ENCODE results near the gene TNIK. TPM values are rescaled to one million over a fixed set of nuclear protein-coding genes. Genes with fewer than 3 reads are reported as not detected.

The TNIK gene
- total and polyA plus RNA-seq, 2 experiments from 2014 or later: 7.4 to 13.8 TPM

DNA sequence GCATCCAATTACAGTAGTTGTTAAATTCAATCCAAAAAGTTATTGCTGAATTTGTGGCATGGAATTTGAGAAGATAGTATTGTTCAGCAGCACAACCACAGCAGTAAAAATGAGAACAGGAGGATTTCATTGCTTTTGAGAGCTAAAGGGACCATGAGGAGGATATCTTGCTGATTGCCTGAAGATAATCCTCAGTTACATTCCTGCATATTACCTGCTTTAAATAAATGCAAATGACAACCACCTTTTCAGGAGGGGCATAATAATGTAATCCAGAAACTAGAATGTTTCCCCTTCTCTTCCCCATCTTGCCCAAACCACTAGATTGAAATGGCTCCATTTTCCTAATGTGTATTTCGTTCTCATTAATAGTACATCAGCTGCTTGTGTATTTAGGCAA is 398.5 kb downstream of the TNIK start:
- DNase-seq (ENCODE audit: low spot score): no peak
- TF ChIP-seq, protein P1, sequence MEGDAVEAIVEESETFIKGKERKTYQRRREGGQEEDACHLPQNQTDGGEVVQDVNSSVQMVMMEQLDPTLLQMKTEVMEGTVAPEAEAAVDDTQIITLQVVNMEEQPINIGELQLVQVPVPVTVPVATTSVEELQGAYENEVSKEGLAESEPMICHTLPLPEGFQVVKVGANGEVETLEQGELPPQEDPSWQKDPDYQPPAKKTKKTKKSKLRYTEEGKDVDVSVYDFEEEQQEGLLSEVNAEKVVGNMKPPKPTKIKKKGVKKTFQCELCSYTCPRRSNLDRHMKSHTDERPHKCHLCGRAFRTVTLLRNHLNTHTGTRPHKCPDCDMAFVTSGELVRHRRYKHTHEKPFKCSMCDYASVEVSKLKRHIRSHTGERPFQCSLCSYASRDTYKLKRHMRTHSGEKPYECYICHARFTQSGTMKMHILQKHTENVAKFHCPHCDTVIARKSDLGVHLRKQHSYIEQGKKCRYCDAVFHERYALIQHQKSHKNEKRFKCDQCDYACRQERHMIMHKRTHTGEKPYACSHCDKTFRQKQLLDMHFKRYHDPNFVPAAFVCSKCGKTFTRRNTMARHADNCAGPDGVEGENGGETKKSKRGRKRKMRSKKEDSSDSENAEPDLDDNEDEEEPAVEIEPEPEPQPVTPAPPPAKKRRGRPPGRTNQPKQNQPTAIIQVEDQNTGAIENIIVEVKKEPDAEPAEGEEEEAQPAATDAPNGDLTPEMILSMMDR (IDR thresholded peaks at IDR 0.05; ENCODE audit: poor library complexity): no peak
- no peak for TF ChIP-seq EZH2 (IDR thresholded peaks at IDR 0.05; ENCODE audit: borderline replicate concordance)
- no peak for TF ChIP-seq EZH2phosphoT487 (IDR thresholded peaks at IDR 0.05; ENCODE audit: low read depth, severe bottlenecking, unreplicated experiment)
- H2AFZ ChIP-seq: no peak overlapping the region
- no peaks in the 10 kb centered on the region for H3K36me3 ChIP-seq (replicated peaks; ENCODE audit: insufficient read depth, low read depth)
- H3K4me1 ChIP-seq (ENCODE audit: insufficient read depth): no peaks in the 10 kb centered on the region
- no peak overlapping the region for H3K27ac ChIP-seq
- 100% methylated on average over 1 of the region's 1 CpG for WGBS (ENCODE audit: low lambda C conversion rate, missing lambda C conversion rate)
- H3K27me3 ChIP-seq: no peaks in the 10 kb centered on the region
- no peaks in the 10 kb centered on the region for H3K9me3 ChIP-seq (ENCODE audit: low read depth)
- no peaks in the 10 kb centered on the region for H3K79me2 ChIP-seq
- H4K20me1 ChIP-seq (ENCODE audit: insufficient read depth, poor library complexity, severe bottlenecking): no peaks in the 10 kb centered on the region
- no peaks in the 10 kb centered on the region for H3K9me2 ChIP-seq (replicated peaks; ENCODE audit: insufficient read depth)
- no peak overlapping the region for H3K4me3 ChIP-seq
- no peak overlapping the region for H3K4me2 ChIP-seq

DNA sequence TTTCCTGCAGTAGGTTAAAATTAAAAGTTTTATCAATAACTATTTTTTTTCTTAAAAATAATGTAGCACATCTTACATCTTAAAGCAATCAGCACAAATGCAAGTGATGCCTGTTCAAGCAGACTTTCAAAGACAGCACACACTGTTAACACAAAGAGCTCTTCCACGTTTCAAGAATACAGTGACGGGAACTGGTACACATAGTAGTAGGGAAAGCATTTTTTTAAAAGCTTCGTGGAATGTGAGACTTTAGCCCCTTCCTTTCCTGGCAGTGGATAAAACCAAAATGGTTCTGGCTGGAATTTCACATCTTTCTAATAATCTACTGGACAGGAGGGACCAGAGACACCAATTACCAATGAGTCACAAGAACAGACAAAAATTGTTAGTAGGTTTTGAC is 400.2 kb downstream of the TNIK start:
- Histone ChIP-seq H3K4me3 (no peak overlapping the region), H3K9me2 (replicated peaks; ENCODE audit: insufficient read depth) (no peaks in the 10 kb centered on the region), H3K27me3 (no peaks in the 10 kb centered on the region), H4K20me1 (ENCODE audit: insufficient read depth, poor library complexity, severe bottlenecking) (no peaks in the 10 kb centered on the region), H3K9me3 (ENCODE audit: low read depth) (no peaks in the 10 kb centered on the region), H3K36me3 (replicated peaks; ENCODE audit: insufficient read depth, low read depth) (no peaks in the 10 kb centered on the region), H2AFZ (no peak overlapping the region), H3K79me2 (no peaks in the 10 kb centered on the region), H3K4me2 (no peak overlapping the region), H3K4me1 (ENCODE audit: insufficient read depth) (no peaks in the 10 kb centered on the region), H3K27ac (no peak overlapping the region)
- no peak for DNase-seq (ENCODE audit: low spot score)
- TF ChIP-seq EZH2 (IDR thresholded peaks at IDR 0.05; ENCODE audit: borderline replicate concordance) (no peak), EZH2phosphoT487 (IDR thresholded peaks at IDR 0.05; ENCODE audit: low read depth, severe bottlenecking, unreplicated experiment) (no peak)
- TF ChIP-seq, protein P1 (IDR thresholded peaks at IDR 0.05; ENCODE audit: poor library complexity): no peak
- 69% methylated on average over 3 of the region's 3 CpGs for whole genome bisulfite sequencing (ENCODE audit: low lambda C conversion rate, missing lambda C conversion rate)

DNA sequence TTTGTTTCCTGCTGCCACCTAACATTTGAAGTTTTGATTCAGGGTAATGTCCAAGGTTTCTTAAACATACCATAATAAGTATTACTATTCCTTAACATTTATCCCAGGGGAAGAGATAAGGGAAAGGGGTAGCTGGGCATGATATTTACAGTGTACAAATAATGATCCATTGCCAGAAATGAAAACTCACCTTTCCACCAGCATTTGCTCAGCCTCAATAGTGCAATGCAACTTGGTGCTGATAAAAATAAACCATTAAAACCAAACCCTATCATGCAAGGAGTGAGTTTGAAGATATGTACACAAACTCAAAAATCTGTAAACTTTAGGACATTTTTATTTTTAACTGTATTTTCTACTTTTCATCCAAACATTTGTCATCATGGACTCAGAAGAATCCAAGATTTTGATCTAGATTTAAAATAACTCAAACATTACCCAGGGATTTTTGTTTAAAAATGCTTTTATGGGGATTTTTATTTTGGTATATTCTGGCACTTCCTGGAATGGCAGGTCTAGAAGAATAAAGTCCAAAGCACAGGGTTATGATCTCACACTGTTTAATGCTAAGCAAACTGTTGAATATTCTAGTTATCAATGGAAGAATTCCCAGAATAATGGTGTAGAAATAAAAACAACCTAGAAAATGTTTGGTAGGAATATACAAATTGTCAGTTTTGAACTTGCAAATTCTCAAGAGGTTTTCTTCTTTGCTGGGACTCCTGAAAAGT is 401.2 kb downstream of the TNIK start:
- Histone ChIP-seq H3K9me2 (replicated peaks; ENCODE audit: insufficient read depth) (no peaks in the 10 kb centered on the region), H3K9me3 (ENCODE audit: low read depth) (no peaks in the 10 kb centered on the region), H3K4me3 (no peak overlapping the region), H2AFZ (no peak overlapping the region), H3K79me2 (no peaks in the 10 kb centered on the region), H4K20me1 (ENCODE audit: insufficient read depth, poor library complexity, severe bottlenecking) (no peaks in the 10 kb centered on the region), H3K4me2 (no peak overlapping the region), H3K27ac (no peak overlapping the region), H3K27me3 (no peaks in the 10 kb centered on the region), H3K4me1 (ENCODE audit: insufficient read depth) (no peaks in the 10 kb centered on the region), H3K36me3 (replicated peaks; ENCODE audit: insufficient read depth, low read depth) (no peaks in the 10 kb centered on the region)
- TF ChIP-seq, protein P1 (IDR thresholded peaks at IDR 0.05; ENCODE audit: poor library complexity): no peak
- TF ChIP-seq EZH2 (IDR thresholded peaks at IDR 0.05; ENCODE audit: borderline replicate concordance) (no peak), EZH2phosphoT487 (IDR thresholded peaks at IDR 0.05; ENCODE audit: low read depth, severe bottlenecking, unreplicated experiment) (no peak)
- no peak for DNase-seq (ENCODE audit: low spot score)

Measured in hepatocyte (in vitro differentiated cells).